Ishikawa (cell line): Measurements from ENCODE around the gene ADGRL4.

Experiments
- CEBPB ChIP-seq: IDR thresholded peaks from 2 replicates; pipeline ENCODE4 v1.6.1; 2012
- EP300 ChIP-seq: IDR thresholded peaks from 2 replicates; pipeline ENCODE4 v1.6.1; 2012; ENCODE audit warnings: borderline replicate concordance
- FOXM1 ChIP-seq: IDR thresholded peaks from 2 replicates; pipeline ENCODE4 v1.6.1; 2012; ENCODE audit warnings: low read depth, borderline replicate concordance
- TAF1 ChIP-seq: IDR thresholded peaks from 2 replicates; pipeline ENCODE4 v1.6.1; 2012; ENCODE audit warnings: low read depth, mild to moderate bottlenecking
- TCF12 ChIP-seq: IDR thresholded peaks from 2 replicates; pipeline ENCODE4 v1.6.1; 2012; ENCODE audit warnings: low read depth
- YY1 ChIP-seq: IDR thresholded peaks from 2 replicates; pipeline ENCODE4 v1.6.1; 2012; ENCODE audit warnings: low read depth
- ZBTB7A ChIP-seq: IDR thresholded peaks from 2 replicates; pipeline ENCODE4 v1.6.1; 2012; ENCODE audit warnings: low read depth

The ADGRL4 gene

DNA sequence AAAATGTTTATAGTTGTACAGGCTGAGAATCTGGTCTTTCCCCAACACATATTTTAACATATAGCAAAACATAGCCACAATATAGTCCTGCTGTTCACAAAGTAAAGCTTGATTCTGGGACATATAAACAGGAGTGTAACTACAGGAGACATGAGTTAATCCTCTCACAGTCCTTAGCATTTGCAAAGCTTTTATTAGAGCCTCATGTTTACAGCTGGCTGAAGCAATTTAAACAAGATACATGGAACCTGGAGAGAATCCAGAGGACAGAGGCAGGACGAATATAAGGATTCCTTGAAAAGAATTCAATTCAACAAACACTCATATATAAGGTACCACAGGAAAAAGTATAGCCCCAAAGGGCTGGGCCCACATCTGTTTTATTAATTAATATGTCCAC is 163.4 kb downstream of the ADGRL4 start:
- no peak for TF ChIP-seq FOXM1
- TF ChIP-seq YY1, result no peak
- no peak for TF ChIP-seq TCF12
- no peak for TF ChIP-seq ZBTB7A
- TF ChIP-seq CEBPB, result no peak
- TF ChIP-seq TAF1, result no peak

- TF ChIP-seq YY1 (no peak), EP300 (no peak), TAF1 (no peak)
Observed at GRCh38 chr1:78840453-78841271, 165.9 kb downstream of the ADGRL4 start.
